GM21723 (cell line): ENCODE data around the gene CXorf38.
A peak's percentile ranks its signal among the peaks of the same experiment; 100 is the strongest.
"Not testable (repeated sequence)": the region's sequence is repeated elsewhere in the genome, so short reads cannot be mapped to it uniquely, and the experiment has no call there.

Experiments
- ATAC-seq: cut with Tn5 transposase; IDR thresholded peaks from one replicate; pipeline ENCODE4 v1.9.1; 2021; ENCODE audit warnings: mild to moderate bottlenecking, moderate library complexity; ENCODE audit not compliant: unreplicated experiment

The CXorf38 gene

DNA sequence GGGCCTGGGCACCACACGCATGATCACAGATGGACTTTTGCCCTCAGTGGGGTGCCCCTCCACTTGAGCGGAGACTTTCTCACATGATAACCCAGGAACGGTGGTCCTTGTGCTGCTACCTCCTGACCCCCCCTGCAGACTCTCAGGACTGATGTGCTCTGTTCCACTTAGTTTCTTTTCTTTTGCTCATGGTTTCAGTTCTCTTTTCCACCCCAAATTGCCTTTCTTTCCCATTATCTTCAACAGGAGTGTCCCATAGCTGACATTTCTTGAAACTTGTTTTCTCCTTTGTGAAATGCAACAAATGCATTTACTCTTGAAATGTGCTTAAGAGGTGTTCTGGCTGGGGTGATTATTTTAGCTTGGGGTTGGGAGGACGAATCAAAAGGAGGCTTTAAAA, 15.2 kb downstream of the CXorf38 start:
- no peak for ATAC-seq

GRCh38 chrX:40628506-40628905, 18.9 kb downstream of the CXorf38 start:
- ATAC-seq = no peak

GRCh38 chrX:40625294-40625693, 22.1 kb downstream of the CXorf38 start:
- ATAC-seq = no peak

DNA sequence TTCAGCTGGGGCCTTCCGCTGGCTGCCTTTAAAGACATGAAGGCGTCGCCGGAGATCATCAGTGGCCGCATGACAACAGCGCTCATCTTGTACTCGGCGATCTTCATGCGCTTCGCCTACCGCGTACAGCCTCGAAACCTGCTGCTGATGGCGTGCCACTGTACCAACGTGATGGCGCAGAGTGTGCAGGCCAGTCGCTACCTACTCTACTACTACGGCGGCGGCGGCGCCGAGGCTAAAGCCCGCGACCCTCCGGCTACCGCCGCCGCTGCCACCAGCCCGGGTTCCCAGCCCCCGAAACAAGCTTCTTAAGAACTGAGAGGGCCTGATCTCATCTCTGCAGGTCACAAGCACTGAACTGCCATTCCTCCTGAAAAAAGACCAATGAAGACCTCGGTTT, 23.7 kb downstream of the CXorf38 start:
- no peak for ATAC-seq

DNA sequence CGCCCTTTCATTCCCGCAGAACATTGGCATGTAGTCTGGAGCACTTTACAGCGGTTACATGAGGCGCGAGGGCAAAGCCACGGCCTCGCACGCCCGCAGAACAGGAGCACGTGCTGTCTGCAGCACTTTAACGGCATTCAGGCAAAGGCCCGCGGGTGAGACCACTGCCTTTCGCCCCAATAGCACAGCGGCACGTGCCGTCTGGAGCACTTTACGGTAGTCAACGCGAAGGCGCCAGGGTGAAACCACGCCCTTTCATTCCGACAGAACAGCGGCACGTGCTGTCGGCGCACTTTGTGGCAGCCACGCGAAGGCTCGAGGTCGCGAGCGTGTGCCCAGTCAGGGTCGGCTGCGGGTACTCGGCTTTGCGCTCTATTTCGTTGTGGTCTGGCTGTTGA, 24.2 kb downstream of the CXorf38 start, which contains the start of gene MPC1L:
Gene MPC1L, plus strand, starts transcription at position 290 of the 398 bp plus-strand sequence. CDS start 138 bp downstream, outside the sequence.
- ATAC-seq = no peak

DNA sequence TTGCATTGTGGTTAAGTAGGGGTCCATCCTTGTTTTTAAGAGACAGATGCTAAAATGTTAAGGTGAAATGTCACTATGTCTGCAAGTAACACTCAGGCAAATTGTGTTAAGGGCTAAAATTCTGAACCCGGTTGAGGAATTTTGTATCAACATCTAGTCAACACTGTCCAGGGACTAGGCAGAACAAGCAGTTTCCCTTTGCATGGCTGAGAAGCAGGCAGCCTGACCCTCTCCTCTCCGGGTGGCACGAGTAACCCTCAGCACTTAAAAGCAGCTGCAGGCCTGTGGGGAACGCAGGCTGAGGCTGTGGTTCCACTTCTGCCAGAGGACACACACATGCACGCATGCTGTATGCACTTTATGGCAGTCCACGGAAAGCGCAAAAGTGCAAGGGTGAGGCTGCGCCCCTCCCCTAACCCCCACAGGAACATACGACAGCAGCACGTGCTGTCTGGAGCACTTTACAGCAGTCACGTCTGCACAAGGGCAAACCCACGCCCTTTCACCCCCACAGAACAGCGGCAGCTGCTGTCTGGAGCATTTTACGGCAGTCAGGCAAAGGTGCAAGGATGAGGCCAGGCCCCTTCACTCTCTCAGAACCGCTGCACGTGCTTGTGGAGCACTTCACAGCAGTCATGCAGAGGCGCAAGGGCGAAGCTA, 24.8 kb downstream of the CXorf38 start:
- ATAC-seq = no peak

- no peak for ATAC-seq
Measured at GRCh38 chrX:40617566-40617965, 29.8 kb downstream of the CXorf38 start.

DNA sequence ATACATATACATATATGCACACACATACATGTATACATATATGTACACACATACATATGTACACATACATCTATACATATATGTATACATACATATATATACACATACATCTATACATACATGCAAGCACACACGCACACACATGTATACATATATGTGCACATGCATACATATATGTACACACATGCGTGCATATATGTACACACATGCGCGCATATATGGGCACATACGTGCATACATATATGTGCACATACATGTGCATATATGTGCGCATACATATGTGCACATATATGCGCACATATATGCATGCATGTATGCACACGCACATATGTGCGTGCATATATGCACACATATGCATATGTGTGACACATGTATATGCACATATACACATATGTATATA, 31.4 kb downstream of the CXorf38 start:
- ATAC-seq = no peak

DNA sequence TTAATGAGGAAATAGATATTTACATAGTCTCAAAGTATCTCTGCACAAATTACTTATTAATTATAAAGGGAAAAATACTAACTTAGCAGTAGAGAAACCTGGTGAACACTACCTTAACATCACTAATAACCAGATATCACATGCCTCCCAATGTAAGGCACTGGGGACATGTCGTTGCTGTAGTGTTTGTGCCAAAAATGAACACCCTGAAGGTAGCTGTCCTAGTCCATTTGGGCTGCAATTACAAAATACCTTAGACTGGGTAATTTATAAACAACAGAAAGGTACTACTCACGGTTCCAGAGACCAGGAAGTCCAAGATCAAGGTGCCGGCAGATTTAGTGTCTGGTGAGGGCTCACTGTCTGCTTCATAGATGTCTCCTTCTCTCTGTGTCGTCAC, 34.9 kb downstream of the CXorf38 start:
- ATAC-seq = no peak

DNA sequence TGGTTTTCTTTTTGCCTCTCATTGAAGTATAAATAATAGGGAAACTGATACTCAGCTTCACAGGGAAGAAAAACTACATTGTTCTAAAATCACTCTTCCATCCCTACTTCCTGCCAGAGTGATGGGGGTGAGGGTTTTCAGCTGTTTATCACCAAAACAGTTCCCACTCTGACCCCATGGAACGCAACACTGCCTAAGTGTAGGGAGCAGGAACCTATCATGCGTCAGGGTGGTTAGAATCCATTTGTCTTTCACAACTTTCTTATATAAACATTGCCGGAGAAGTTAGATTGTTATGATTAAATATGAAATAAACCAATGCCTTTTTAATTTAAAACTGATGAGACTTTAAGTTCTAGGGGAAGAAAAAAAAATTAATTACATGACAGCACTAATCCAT, 40.0 kb downstream of the CXorf38 start:
- ATAC-seq = no peak

DNA sequence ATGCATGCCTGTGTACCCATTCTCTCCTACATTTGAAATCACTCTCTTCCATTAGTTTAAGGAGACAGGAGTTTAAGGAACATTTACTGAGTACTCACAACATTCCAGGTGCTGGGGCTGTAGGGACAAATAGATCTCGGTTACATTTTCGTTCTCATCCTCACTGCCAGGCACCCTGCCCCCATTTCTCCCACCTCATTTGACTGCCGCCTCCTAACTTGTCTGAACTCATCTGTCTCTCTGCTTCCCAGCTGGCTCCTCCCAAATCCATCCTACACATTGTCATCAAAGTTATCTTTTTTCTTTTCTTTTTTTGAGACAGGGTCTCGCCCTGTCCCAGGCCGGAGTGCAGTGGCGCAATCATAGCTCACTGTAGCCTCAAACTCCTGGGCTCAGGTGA, 43.9 kb downstream of the CXorf38 start:
- no peak for ATAC-seq

- ATAC-seq = not testable (repeated sequence)
Measured at GRCh38 chrX:40589616-40590321, 57.6 kb downstream of the CXorf38 start.

DNA sequence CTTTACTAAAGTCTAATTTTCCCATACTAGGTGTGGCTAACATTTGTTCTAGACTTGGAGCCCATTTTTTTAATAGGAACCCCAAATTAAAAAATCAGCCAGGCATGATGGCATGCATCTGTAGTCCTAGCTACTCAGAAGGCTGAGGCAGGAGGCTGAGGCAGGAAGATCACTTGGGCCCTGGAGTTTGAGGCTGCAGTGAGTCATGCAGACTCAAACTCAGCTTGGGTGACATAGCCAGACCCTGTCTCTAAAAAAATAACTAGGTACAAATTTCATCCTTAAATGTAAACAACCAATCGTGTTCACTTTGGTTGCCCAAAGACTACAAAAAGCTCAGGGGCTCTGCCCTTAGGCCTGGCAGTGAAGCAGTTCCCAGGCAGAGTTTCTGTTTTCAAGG, 59.7 kb downstream of the CXorf38 start:
- not testable (repeated sequence) for ATAC-seq

DNA sequence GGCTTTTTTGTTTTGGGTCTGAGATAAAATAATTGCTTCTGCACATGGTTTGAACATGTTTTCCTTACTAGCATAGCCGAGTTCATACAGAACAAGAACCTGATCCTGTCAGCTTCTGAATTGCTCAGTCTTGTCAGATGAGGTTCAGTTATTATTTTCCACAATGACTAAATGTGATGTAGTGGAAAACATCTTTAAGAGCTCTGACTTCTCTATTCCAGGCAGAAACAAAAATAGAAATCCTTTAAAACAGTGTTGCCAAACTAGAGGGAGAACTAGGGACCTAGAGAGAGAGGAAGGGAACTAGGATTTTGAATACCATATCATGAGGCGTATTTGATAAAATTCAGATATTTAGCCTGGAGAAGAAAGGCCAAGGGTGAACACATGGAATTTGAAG, 64.5 kb downstream of the CXorf38 start:
- no peak for ATAC-seq

- ATAC-seq = not testable (repeated sequence)
Measured at GRCh38 chrX:40582178-40582577, 65.2 kb downstream of the CXorf38 start.

GRCh38 chrX:40581336-40581920, 65.9 kb downstream of the CXorf38 start:
- no peak for ATAC-seq

GRCh38 chrX:40580537-40581335, 66.6 kb downstream of the CXorf38 start, which contains the start of gene ATP6AP2:
Gene ATP6AP2, plus strand, starts transcription at chrX:40580970. Its CDS starts 96 bp downstream, at chrX:40581066.
- peak; percentile 97 for ATAC-seq

DNA sequence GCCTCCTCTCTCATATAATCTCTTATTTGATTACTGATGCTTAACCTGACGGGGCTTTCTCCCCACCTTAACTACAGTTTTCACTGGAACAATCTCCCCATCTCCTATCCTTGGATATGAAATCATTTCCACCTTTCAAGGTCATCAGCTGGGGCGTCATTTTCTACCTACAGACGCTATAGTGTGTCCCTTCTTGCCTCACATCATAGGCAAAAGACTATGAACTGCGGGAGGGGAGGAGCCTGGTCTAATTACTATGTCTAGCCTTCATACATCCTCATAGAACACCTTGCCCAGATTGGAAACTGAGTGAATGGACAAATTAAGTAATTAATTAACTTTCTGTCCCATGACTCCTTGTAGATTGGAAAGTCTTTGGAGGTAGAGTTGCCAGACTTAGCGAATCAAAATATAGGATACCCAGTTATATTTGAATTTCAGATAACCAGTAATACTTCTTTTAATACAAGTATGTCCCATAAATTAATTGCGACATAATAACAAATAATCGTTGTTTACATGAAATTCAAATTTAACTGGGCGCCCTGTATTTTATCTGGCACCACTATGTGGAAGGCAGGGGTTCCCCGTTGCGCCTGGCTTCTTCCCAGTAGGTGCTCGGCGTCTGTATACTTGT, 67.3 kb downstream of the CXorf38 start:
- peak; percentile 62 for ATAC-seq

DNA sequence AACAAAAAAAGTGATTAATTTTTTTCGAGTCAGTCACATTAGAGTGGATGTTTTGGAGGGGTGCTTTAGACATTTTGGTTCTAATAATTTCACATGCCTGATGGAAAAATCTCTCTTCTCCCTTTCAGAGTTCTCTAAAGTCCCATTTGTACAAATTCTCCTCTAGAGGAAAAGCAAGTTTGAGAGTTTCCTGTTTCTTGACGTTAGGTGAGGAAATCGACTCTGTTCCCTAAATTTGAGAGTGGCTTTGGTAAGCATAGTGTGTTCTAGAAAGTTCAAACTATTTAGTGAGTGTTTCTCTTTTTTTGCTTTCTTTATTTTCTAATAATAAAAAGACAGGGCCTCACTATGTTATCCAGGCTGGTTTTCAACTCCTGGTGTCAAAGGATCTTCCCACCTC, 68.2 kb downstream of the CXorf38 start:
- no peak for ATAC-seq

DNA sequence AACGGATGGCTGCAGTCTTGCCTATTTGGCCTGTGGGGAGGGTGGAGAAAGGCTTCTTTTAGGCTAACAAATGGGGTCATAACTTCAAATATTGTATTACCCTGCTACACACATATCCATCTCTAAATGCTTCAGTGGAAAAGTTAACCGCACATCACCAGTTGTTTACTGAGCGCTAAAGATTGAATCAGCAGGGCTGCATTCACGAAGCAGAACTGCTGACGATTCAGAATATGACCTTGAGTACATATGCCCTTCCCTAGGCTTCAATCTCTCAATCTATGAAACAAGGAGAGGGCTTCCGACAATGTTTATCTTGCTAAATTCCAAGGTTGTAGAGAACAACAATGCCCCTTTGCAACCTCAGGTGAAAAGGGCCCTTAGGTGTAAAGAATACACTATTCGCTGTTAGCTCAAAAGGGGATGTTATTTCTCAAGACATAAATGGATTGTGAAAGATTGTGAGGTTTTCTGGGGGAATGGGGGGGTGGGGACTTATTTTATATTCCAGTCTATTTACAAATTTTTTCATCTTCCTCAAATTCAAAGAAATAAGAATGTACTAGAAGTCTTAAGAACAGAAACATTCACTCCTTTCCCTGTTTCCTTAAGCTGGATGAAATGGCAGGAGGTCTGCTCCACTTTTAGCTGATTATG, 69.2 kb downstream of the CXorf38 start:
- no peak for ATAC-seq
